ENCODE results near the gene LGALS3BP. TPM values are rescaled to one million over a fixed set of nuclear protein-coding genes. Genes with fewer than 3 reads are reported as not detected.
A peak's percentile ranks its signal among the peaks of the same experiment; 100 is the strongest.

Gene LGALS3BP
- total RNA-seq, 4 donors from 2014 or later: 191 to 392 (median 296) TPM

- 70 to 78% methylated on average over 19 to 21 of the region's 21 CpGs for WGBS, 2 donors
- Histone ChIP-seq H3K4me1 (peaks cover 0 to 52% (median 23%) of the 10 kb centered on the region in 4 donors), H3K4me3 (peak overlapping the region in 1 of 4 donors; percentile 74), H3K36me3 (peaks cover 0 to 7% (median 0%) of the 10 kb centered on the region in 3 donors), H3K9me3 (no peaks in the 10 kb centered on the region), H3K27ac (peak overlapping the region in 2 of 4 donors; percentile 21 to 91), H3K27me3 (no peaks in the 10 kb centered on the region)
- no peak for DNase-seq (ENCODE audit: low spot score in 2 of 2)
- TF ChIP-seq EP300 (IDR thresholded peaks at IDR 0.05): no peak
- TF ChIP-seq POLR2A (IDR thresholded peaks at IDR 0.05): no peak
- no peak for TF ChIP-seq CTCF (IDR thresholded peaks at IDR 0.05)
Measured at GRCh38 chr17:79007504-79008381, 28.0 kb upstream of the LGALS3BP start.

GRCh38 chr17:79006794-79007503 is 27.2 kb upstream of the LGALS3BP start:
- DNase-seq (ENCODE audit: low spot score in 2 of 2): no peak
- Histone ChIP-seq H3K9me3 (no peaks in the 10 kb centered on the region), H3K27me3 (no peaks in the 10 kb centered on the region), H3K36me3 (peaks cover 0 to 13% (median 0%) of the 10 kb centered on the region in 3 donors), H3K27ac (no peak overlapping the region), H3K4me3 (no peak overlapping the region), H3K4me1 (peaks cover 0 to 52% (median 23%) of the 10 kb centered on the region in 4 donors)
- no peak for TF ChIP-seq CTCF (IDR thresholded peaks at IDR 0.05)
- TF ChIP-seq EP300 (IDR thresholded peaks at IDR 0.05): no peak
- TF ChIP-seq POLR2A (IDR thresholded peaks at IDR 0.05): no peak
- WGBS, 2 donors: 78 to 79% methylated on average over 19 of the region's 19 CpGs

- no peaks in the 10 kb centered on the region for H3K9me3 ChIP-seq
- peaks cover 0 to 52% (median 23%) of the 10 kb centered on the region in 4 donors for H3K4me1 ChIP-seq
- peaks cover 0 to 20% (median 0%) of the 10 kb centered on the region in 3 donors for H3K36me3 ChIP-seq
- no peaks in the 10 kb centered on the region for H3K27me3 ChIP-seq
- peak overlapping the region in 2 of 4 donors; percentile 10 to 66 for H3K27ac ChIP-seq
- no peak for TF ChIP-seq CTCF (IDR thresholded peaks at IDR 0.05)
- TF ChIP-seq EP300 (IDR thresholded peaks at IDR 0.05): no peak
- no peak for TF ChIP-seq POLR2A (IDR thresholded peaks at IDR 0.05)
- DNase-seq (ENCODE audit: low spot score in 2 of 2): no peak
- WGBS, 2 donors: 78 to 89% methylated on average over 7 to 8 of the region's 8 CpGs
- no peak overlapping the region for H3K4me3 ChIP-seq
Measured at GRCh38 chr17:79006046-79006445, 26.3 kb upstream of the LGALS3BP start.

GRCh38 chr17:79005063-79005861 is 25.5 kb upstream of the LGALS3BP start:
- WGBS, 2 donors: 68 to 71% methylated on average over 12 of the region's 12 CpGs
- TF ChIP-seq CTCF (IDR thresholded peaks at IDR 0.05) (no peak), POLR2A (IDR thresholded peaks at IDR 0.05) (no peak), EP300 (IDR thresholded peaks at IDR 0.05) (no peak)
- Histone ChIP-seq H3K27ac (peak overlapping the region in 2 of 4 donors; percentile 10 to 66), H3K27me3 (no peaks in the 10 kb centered on the region), H3K9me3 (no peaks in the 10 kb centered on the region), H3K4me1 (peaks cover 0 to 49% (median 22%) of the 10 kb centered on the region in 4 donors), H3K36me3 (peaks cover 0 to 28% (median 0%) of the 10 kb centered on the region in 3 donors), H3K4me3 (no peak overlapping the region)
- DNase-seq (ENCODE audit: low spot score in 2 of 2): no peak

All from tibial nerve (tissue), 4 donors.